22Rv1 (cell line): ENCODE measurements around the gene NECAB2.

Source experiments
- CTCF ChIP-seq: fragments of 450-650 bp; IDR thresholded peaks from 2 replicates; pipeline ENCODE4 v1.5.1; 2017; ENCODE audit warnings: mild to moderate bottlenecking
- ZFX ChIP-seq: fragments of 450-650 bp; IDR thresholded peaks from 2 replicates; pipeline ENCODE4 v1.6.1; 2017; ENCODE audit warnings: antibody characterized with exemption, borderline replicate concordance

GRCh38 chr16:84040823-84041820 is 73.1 kb downstream of the NECAB2 start:
- TF ChIP-seq CTCF (no peak), ZFX (no peak)
